Gastroesophageal sphincter (tissue), 3 donors: Measurements from ENCODE around the gene TNNC1.

Experiments
- POLR2A ChIP-seq, 2 donors: fragments of 450-650 bp; IDR thresholded peaks; one replicate each; pipeline ENCODE4 v1.6.1; 2017; ENCODE audit warnings: antibody characterized with exemption in 2 of 2, mild to moderate bottlenecking in 2 of 2, moderate library complexity in 1 of 2
- POLR2AphosphoS5 ChIP-seq: sonication (generic); formaldehyde crosslinking; IDR thresholded peaks from one replicate; pipeline ENCODE4 v1.6.1; 2017; ENCODE audit warnings: antibody characterized with exemption
- TF ChIP-seq, protein P1 (sequence below), 4 experiments: fragments of 200-600 bp in 2 of 4; fragments of 450-650 bp in 2 of 4; sonication (generic) in 1 of 4; IDR thresholded peaks; one replicate each; pipeline ENCODE4 v1.5.1; 2017 to 2019; ENCODE audit warnings: antibody characterized with exemption in 4 of 4, mild to moderate bottlenecking in 2 of 4, moderate library complexity in 2 of 4

- TF ChIP-seq POLR2AphosphoS5: no peak
- TF ChIP-seq POLR2A (IDR thresholded peaks at IDR 0.05): no peak
- TF ChIP-seq, protein P1, sequence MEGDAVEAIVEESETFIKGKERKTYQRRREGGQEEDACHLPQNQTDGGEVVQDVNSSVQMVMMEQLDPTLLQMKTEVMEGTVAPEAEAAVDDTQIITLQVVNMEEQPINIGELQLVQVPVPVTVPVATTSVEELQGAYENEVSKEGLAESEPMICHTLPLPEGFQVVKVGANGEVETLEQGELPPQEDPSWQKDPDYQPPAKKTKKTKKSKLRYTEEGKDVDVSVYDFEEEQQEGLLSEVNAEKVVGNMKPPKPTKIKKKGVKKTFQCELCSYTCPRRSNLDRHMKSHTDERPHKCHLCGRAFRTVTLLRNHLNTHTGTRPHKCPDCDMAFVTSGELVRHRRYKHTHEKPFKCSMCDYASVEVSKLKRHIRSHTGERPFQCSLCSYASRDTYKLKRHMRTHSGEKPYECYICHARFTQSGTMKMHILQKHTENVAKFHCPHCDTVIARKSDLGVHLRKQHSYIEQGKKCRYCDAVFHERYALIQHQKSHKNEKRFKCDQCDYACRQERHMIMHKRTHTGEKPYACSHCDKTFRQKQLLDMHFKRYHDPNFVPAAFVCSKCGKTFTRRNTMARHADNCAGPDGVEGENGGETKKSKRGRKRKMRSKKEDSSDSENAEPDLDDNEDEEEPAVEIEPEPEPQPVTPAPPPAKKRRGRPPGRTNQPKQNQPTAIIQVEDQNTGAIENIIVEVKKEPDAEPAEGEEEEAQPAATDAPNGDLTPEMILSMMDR (IDR thresholded peaks at IDR 0.05): peak in 2 of 4 experiments; percentile 19 to 33
These were observed 28.1 kb upstream of the TNNC1 start for GRCh38 chr3:52481819-52482521.
